Keratinocyte (primary cell): Measurements from ENCODE around the gene CYTH1. TPM values are rescaled to one million over a fixed set of nuclear protein-coding genes. Genes with fewer than 3 reads are reported as not detected.
A peak's percentile ranks its signal among the peaks of the same experiment; 100 is the strongest.

ENCODE experiments used
- DNase-seq: peaks from one replicate; pipeline ENCODE4 v3.0.0-alpha.2; 2011; ENCODE audit warnings: low read depth, missing footprints, low spot score
- FAIRE-seq: peaks from 2 replicates; lab custom pipeline; 2011; peaks lifted over from hg19 to GRCh38; lab: Jason Lieb, UNC
- H2AFZ ChIP-seq: 2 replicates; pipeline ENCODE4 v1.6.0; 2012; ENCODE audit warnings: low read length, control low read depth, inconsistent platforms; ENCODE audit not compliant: control insufficient read depth
- H3K27ac ChIP-seq: 2 replicates; pipeline ENCODE4 v1.5.1; 2011; ENCODE audit warnings: low read length; ENCODE audit not compliant: control insufficient read depth, insufficient read depth
- H3K27me3 ChIP-seq: 3 replicates; pipeline ENCODE4 v1.6.0; 2011; ENCODE audit warnings: low read length; ENCODE audit not compliant: control insufficient read depth, insufficient read depth; ENCODE audit errors: extremely low read depth
- H3K36me3 ChIP-seq, 2 experiments: 2 replicates in 1 of 2; 3 replicates in 1 of 2; pipeline ENCODE4 v1.5.1; 2011; ENCODE audit warnings: low read length in 2 of 2, mild to moderate bottlenecking in 1 of 2; ENCODE audit not compliant: control insufficient read depth in 2 of 2, insufficient read depth in 2 of 2; ENCODE audit errors: extremely low read depth in 1 of 2
- H3K4me1 ChIP-seq: 3 replicates; pipeline ENCODE4 v1.5.1; 2011; ENCODE audit warnings: low read length; ENCODE audit not compliant: control insufficient read depth, insufficient read depth; ENCODE audit errors: extremely low read depth
- H3K4me2 ChIP-seq: 3 replicates; pipeline ENCODE4 v1.6.0; 2011; ENCODE audit warnings: low read depth, low read length; ENCODE audit not compliant: control insufficient read depth, insufficient read depth; ENCODE audit errors: extremely low read depth
- H3K4me3 ChIP-seq, 3 experiments: fragments of 200-600 bp in 1 of 3; sonication (generic) in 1 of 3; 2 replicates in 2 of 3; 3 replicates in 1 of 3; pipeline ENCODE4 v1.5.1; 2011 to 2016; ENCODE audit warnings: low read length in 3 of 3, mild to moderate bottlenecking in 3 of 3, control low read depth in 2 of 3, inconsistent platforms in 1 of 3, low read depth in 1 of 3, mixed read lengths in 1 of 3, mixed run types in 1 of 3, moderate library complexity in 1 of 3; ENCODE audit not compliant: control insufficient read depth in 2 of 3, insufficient read depth in 2 of 3; ENCODE audit errors: extremely low read depth in 1 of 3
- H3K79me2 ChIP-seq: 2 replicates; pipeline ENCODE4 v1.6.0; 2012; ENCODE audit warnings: low read length; ENCODE audit not compliant: control insufficient read depth, insufficient read depth
- H3K9ac ChIP-seq: 3 replicates; pipeline ENCODE4 v1.6.0; 2011; ENCODE audit warnings: low read length; ENCODE audit not compliant: control insufficient read depth, insufficient read depth; ENCODE audit errors: extremely low read depth
- H3K9me1 ChIP-seq: 3 replicates; pipeline ENCODE4 v1.6.0; 2011; ENCODE audit warnings: low read length; ENCODE audit not compliant: control insufficient read depth, insufficient read depth; ENCODE audit errors: extremely low read depth
- H3K9me3 ChIP-seq: 2 replicates; pipeline ENCODE4 v1.5.1; 2012; ENCODE audit warnings: low read depth, low read length; ENCODE audit not compliant: control insufficient read depth
- H4K20me1 ChIP-seq: 3 replicates; pipeline ENCODE4 v1.6.0; 2011; ENCODE audit warnings: low read length; ENCODE audit not compliant: control insufficient read depth, insufficient read depth; ENCODE audit errors: extremely low read depth
- EZH2 ChIP-seq: IDR thresholded peaks from one replicate; pipeline ENCODE4 v1.6.1; 2012; ENCODE audit warnings: inconsistent platforms, mild to moderate bottlenecking, low read length, moderate library complexity
- dilution Hi-C: fragments of 300-500 bp; cut with MboI; formaldehyde crosslinking; loops from one replicate; pipeline ENCODE4 v1.7.0; 2020; ENCODE audit warnings: low sequenced_read_pairs; ENCODE audit not compliant: extremely low pct_ligation_motif_present
- polyA minus RNA-seq, 3 experiments: library from RNA; depleted of rRNA, polyadenylated mRNA; stranded (reverse); fragments of >200 nt; gene quantifications; 1 replicate in 1 of 3; 2 replicates in 1 of 3; 3 replicates in 1 of 3; pipeline ENCODE4 v1.2.3, GENCODE V29; 2011
- polyA plus RNA-seq, 5 experiments: library from polyadenylated mRNA; depleted of rRNA in 3 of 5; stranded (reverse) in 3 of 5; stranded (forward) in 1 of 5; unstranded in 1 of 5; fragments of >200 nt; gene quantifications; 1 replicate in 1 of 5; 2 replicates in 3 of 5; 3 replicates in 1 of 5; pipeline versions ENCODE4 v1.2.1 to v1.2.3, GENCODE V29; 2011 to 2012; ENCODE audit warnings: missing spikeins in 2 of 5, low read depth in 1 of 5, low replicate concordance in 1 of 5
- TF ChIP-seq, protein P1 (sequence below), 3 experiments: IDR thresholded peaks in 1 of 3; conservative IDR thresholded peaks in 1 of 3; optimal IDR thresholded peaks in 1 of 3; 2 replicates in 2 of 3; 3 replicates in 1 of 3; pipeline versions ENCODE3 to v1.5.1; 2011; ENCODE audit warnings: low read length in 3 of 3, mild to moderate bottlenecking in 3 of 3, moderate library complexity in 2 of 3, control low read depth in 1 of 3, inconsistent platforms in 1 of 3; ENCODE audit not compliant: insufficient read depth in 2 of 3; ENCODE audit errors: extremely low read depth in 1 of 3

Gene CYTH1, protein sequence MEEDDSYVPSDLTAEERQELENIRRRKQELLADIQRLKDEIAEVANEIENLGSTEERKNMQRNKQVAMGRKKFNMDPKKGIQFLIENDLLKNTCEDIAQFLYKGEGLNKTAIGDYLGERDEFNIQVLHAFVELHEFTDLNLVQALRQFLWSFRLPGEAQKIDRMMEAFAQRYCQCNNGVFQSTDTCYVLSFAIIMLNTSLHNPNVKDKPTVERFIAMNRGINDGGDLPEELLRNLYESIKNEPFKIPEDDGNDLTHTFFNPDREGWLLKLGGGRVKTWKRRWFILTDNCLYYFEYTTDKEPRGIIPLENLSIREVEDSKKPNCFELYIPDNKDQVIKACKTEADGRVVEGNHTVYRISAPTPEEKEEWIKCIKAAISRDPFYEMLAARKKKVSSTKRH
- polyA plus RNA-seq, result 27.7 to 28.3 TPM (median 28.2 TPM) in 3 replicates
- 98.7 TPM for polyA plus RNA-seq (2011; ENCODE audit: low read depth)
- 21.0 and 24.8 TPM in 2 replicates for polyA plus RNA-seq (2011; cell fraction: cytosol; rRNA removed)
- polyA plus RNA-seq (2011; cell fraction: nucleus; rRNA removed), result 105 and 110 TPM in 2 replicates
- 22.2 and 26.4 TPM in 2 replicates for polyA plus RNA-seq (2012; ENCODE audit: low replicate concordance)
- polyA minus RNA-seq, result 23.2 to 43.0 TPM (median 23.9 TPM) in 3 replicates
- 20.5 TPM for polyA minus RNA-seq (2011; cell fraction: cytosol; rRNA and poly(A)+ RNA removed)
- 34.0 and 50.7 TPM in 2 replicates for polyA minus RNA-seq (2011; cell fraction: nucleus; rRNA and poly(A)+ RNA removed)

DNA sequence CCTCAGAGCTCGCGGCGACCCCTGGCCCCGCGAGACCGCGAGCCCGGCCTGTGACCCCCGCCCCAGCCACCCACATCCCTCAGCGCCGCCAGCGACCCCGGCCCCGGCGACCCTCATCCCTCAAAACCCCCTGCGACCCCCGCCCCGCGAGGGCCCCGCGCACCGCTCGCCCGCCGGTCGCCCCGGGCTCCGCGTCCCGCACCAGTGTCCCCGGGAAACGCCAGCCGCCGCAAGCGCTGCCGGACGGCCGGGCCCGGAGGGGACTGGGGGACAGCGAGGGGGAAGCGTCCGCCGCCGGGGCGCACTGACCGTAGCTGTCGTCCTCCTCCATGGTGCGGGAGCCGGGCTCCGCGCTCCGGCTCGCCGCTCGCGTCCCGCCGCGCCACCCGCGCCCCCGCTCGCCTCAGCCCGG lies at the start of gene CYTH1:
TSS of gene CYTH1 (minus strand) at position 381 of the 412 bp plus-strand sequence. CDS start at position 331, 50 bp downstream.
- DNase-seq (no peak), FAIRE-seq (no peak)
- no peaks in the 10 kb centered on the region for H3K9me3 ChIP-seq
- peak within 1 kb of the TSS; percentile 73 for H2AFZ ChIP-seq
- peak within 1 kb of the TSS; percentile 68 to 83 (median 77) for H3K4me3 ChIP-seq
- peak within 1 kb of the TSS; percentile 85 for H3K27ac ChIP-seq
- H3K9me1 ChIP-seq, result no peaks in the 10 kb centered on the region
- H3K79me2 ChIP-seq, result peaks cover 36% of the 10 kb centered on the region
- no peaks in the 10 kb centered on the region for H3K27me3 ChIP-seq
- H3K36me3 ChIP-seq, result no peaks in the 10 kb centered on the region
- H3K4me1 ChIP-seq, result peaks cover 12% of the 10 kb centered on the region
- TF ChIP-seq, protein P1, sequence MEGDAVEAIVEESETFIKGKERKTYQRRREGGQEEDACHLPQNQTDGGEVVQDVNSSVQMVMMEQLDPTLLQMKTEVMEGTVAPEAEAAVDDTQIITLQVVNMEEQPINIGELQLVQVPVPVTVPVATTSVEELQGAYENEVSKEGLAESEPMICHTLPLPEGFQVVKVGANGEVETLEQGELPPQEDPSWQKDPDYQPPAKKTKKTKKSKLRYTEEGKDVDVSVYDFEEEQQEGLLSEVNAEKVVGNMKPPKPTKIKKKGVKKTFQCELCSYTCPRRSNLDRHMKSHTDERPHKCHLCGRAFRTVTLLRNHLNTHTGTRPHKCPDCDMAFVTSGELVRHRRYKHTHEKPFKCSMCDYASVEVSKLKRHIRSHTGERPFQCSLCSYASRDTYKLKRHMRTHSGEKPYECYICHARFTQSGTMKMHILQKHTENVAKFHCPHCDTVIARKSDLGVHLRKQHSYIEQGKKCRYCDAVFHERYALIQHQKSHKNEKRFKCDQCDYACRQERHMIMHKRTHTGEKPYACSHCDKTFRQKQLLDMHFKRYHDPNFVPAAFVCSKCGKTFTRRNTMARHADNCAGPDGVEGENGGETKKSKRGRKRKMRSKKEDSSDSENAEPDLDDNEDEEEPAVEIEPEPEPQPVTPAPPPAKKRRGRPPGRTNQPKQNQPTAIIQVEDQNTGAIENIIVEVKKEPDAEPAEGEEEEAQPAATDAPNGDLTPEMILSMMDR (optimal IDR thresholded peaks at IDR 0.05 in 1 of 3, IDR thresholded peaks at IDR 0.05 in 1 of 3, conservative IDR thresholded peaks at IDR 0.05 in 1 of 3; ENCODE audit: extremely low read depth in 1 of 3, insufficient read depth in 2 of 3, low read length in 3 of 3), result no peak
- TF ChIP-seq EZH2, result no peak
- H3K4me2 ChIP-seq, result peak within 1 kb of the TSS; percentile 97
- dilution Hi-C loops, result no loop called here
- peak within 1 kb of the TSS; percentile 88 for H3K9ac ChIP-seq
- no peaks in the 10 kb centered on the region for H4K20me1 ChIP-seq

DNA sequence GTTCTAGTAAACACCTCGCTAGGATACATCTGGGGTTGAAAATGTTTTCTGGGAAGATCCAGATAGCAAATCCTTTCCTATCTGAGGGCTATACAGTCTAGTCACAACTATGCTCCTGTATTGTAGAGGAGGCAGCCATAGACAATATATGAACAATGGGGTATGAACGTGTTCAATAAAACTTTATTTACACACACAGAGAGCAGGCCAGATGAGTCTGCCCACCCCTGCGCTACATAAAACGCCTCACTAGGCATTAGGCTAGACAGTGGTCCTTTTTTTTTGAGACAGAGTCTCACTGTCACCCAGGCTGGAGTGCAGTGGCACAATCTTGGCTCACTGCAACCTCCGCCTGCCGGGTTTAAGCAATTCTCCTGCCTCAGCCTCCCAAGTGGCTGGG lies 47.4 kb upstream of the CYTH1 start:
- Histone ChIP-seq H2AFZ (no peak overlapping the region), H3K27ac (no peak overlapping the region), H3K36me3 (peaks cover 37 to 55% of the 10 kb centered on the region in 2 experiments), H3K9me3 (no peaks in the 10 kb centered on the region), H3K4me1 (no peaks in the 10 kb centered on the region), H3K9ac (no peak overlapping the region), H3K79me2 (peaks cover 36% of the 10 kb centered on the region), H3K9me1 (no peaks in the 10 kb centered on the region), H3K4me3 (no peak overlapping the region), H3K4me2 (no peak overlapping the region), H3K27me3 (no peaks in the 10 kb centered on the region), H4K20me1 (peaks cover 4% of the 10 kb centered on the region)
- no peak for TF ChIP-seq EZH2
- TF ChIP-seq, protein P1 (optimal IDR thresholded peaks at IDR 0.05 in 1 of 3, IDR thresholded peaks at IDR 0.05 in 1 of 3, conservative IDR thresholded peaks at IDR 0.05 in 1 of 3; ENCODE audit: extremely low read depth in 1 of 3, insufficient read depth in 2 of 3, low read length in 3 of 3), result no peak
- dilution Hi-C loops, result no loop called here
- DNase-seq (no peak), FAIRE-seq (no peak)
